Stimulated activated CD4-positive, alpha-beta T cell treated with anti-CD3 and anti-CD28 coated beads, Interleukin-1b, Interleukin-23, amount 100 ng/mL, for 48 hours (primary cell): ENCODE results near the gene SORCS2.

Source experiments
- DNase-seq: peaks from one replicate; pipeline ENCODE4 v3.0.0-alpha.2; 2020

SORCS2 gene

DNA sequence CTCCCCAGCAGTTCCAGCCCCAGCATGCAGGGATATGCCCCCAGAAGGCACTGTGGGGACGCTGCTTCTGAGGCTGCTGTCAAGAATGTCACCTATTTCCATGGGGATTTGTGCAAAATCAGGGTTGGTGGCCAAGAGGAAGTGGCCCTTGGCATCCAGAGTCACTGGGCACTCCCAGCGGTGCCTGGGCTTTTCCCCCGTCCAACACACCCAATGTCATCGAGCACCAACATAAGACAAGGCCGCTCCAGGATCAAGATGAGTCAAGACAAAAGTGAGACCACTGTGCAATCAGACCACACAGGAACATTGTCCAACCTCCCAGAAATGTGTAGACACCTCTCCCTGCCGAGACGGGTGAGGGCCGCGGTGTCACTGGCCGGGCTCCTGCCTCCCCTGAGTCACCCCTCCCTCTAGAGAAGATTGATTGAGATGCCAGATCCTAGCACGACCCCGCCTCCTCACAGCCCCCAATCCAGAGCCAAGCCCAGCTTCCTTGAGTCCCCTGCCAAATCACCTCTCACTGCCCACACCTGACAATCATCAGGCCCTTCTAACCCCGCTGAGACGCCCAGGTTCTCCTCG, 553.1 kb downstream of the SORCS2 start:
- DNase-seq = no peak

DNA sequence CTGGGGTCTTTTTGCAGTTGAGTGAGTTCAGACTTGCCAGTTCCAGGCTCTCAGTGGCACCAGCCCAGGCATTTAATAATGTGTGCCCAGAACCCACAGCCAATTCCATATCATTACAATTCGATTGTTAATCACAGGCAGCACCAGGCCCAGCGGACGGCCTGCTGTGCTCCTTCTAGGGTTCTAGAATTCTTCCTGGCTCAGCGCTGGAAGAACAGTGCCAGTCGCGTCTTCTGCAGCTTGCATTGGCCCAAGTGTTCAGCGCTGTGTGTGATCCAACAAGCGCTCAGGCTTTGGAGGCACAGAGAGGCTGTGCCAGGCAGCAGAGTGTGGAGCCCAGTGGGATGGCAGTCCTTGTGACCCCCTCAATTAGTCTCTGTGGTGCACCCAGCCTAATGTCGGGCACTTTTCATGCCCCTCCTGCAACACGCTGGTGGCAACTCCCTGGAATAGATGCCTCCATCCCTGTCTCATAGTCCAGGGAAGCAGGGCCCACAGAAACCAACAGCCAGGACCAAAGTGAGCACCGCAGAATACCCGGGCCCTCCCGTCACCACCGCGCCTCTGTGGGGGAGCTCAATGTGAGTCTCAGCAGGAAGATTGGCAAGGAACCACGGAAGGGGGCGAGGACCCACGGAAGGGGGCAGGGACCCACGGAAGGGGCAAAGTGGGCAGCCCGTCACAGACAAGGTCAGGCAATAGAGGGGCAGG, 554.2 kb downstream of the SORCS2 start:
- DNase-seq = no peak

DNA sequence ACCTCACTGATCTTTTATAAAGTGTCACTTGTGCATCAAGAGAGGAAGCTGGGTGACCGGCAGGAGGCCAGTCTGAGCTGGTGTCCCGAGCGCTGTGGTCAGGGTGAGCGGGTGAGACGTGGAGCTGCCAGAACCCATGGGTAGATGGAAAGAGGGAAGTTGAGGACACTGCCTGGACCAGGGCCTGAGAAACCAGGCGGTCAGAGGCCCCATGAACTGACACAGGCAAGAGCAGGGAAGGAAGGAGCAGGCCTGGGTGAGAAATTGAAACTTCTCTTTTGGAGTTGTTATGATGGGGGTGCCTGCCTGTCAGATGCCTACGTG, 554.7 kb downstream of the SORCS2 start:
- DNase-seq = no peak

DNA sequence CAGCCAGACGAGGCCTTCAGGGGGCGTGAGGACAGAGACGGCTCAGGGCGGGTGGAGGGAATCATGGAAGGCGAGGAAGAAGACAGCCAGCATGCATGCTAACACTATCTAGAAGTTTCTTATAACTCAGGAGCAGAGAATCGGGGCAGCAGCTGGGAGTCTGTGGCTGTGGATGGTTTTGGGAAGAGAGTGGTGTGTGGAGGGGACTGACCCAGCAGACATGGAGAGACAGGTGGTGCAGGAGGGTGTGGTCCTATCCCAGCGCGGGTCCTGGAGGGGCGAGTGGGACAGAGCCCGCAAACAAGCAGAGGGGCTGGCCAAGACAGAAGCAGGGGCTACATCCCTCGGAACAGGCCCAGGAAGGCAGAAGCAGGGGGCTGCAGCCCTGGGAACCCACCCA, 555.2 kb downstream of the SORCS2 start:
- DNase-seq = no peak

DNA sequence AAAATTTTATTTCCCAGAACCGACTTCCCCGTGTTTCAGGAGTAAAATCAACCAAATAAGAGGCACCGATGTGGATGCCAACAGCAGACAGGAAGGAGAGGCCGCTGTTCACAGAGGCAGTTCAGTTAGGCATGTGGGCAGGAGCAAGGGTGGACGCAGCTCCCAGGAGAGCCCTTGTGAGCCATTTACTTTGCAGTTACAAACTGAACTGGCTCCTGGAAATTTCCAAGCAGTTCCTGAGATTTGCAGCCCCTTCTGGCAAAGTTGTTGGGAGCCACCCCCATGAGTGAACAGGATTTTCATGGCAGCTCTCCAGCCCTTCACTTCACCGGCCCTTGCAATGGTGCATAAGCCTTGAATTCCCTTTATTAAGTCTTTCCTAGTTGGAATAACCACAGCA, 558.2 kb downstream of the SORCS2 start:
- no peak for DNase-seq

DNA sequence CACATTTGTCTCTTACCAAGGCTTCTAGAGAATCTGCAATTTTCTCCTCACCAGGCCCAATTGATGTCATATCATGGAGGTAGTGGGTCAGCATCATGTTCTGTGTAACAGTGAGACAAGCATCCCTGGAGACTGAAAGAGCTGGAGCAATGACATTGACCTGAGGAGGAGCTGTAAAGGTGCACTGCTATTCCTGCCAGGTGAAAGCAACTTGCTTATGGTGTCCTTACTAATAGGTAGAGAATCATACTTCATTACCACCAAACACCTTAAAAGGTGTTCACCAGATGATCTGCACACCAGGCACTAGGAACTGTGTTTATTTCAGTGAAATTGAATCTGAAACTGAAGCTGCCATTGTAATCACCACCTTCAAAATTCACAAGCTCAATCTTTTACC, 558.6 kb downstream of the SORCS2 start:
- no peak for DNase-seq

DNA sequence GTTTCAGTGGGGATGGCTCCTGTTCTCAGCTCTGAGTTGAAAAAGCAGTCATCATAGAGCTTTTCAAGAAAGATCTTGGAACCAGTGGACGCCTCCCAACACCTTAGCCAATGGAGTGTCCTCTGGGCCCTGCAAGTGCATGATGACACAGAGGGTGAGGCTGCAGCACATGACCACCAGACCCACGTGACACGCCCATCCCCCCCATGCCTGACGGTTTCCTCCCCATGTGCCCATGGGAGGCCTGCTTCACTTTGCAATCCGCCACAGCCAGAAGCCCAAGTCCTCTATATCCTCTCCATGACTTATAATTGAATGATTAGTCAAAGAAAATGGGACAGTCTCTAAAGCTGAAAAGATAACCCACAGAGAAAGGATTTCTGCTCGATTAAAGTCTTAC, 560.3 kb downstream of the SORCS2 start:
- no peak for DNase-seq

DNA sequence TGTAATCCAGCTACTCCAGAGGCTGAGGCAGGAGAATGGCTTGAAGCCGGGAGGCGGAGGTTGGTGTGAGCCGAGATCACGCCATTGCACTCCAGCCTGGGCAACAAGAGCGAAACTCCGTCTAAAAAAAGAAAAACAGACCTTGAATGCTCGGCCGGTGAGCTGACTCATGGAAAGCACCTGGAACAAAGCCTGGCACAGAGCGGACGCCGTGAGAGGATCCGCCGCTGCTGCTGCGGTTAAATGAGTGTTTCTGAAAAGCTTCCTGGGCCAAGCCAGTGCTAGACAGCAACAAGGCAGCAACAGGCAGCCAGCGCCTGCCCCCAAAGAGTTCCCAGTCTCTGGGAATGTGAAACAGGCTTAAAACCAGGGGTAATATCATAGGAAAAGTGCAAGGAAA, 560.9 kb downstream of the SORCS2 start:
- DNase-seq = no peak

DNA sequence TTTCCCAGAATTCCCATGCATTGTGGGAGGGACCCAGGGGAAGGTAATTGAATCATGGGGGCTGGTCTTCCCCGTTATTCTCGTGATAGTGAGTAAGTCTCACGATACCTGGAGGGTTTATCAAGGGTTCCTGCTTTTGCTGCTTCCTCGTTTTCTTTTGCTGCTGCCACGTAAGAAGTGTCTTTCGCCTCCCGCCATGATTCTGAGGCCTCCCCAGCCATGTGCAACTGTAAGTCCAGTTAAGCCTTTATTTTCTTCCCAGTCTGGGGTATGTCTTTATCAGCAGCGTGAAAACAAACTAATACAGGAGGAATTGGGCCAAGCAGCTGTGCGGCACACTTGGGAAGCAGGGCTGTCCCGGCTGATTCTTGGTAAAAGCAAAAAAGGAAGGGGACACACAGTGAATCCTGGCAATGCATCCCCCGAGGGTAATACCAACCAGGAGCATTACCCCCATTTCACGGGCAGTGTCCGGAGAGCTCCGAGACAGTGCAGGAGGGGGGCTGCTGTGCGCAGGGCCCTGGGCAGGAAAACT, 561.7 kb downstream of the SORCS2 start:
- no peak for DNase-seq

DNA sequence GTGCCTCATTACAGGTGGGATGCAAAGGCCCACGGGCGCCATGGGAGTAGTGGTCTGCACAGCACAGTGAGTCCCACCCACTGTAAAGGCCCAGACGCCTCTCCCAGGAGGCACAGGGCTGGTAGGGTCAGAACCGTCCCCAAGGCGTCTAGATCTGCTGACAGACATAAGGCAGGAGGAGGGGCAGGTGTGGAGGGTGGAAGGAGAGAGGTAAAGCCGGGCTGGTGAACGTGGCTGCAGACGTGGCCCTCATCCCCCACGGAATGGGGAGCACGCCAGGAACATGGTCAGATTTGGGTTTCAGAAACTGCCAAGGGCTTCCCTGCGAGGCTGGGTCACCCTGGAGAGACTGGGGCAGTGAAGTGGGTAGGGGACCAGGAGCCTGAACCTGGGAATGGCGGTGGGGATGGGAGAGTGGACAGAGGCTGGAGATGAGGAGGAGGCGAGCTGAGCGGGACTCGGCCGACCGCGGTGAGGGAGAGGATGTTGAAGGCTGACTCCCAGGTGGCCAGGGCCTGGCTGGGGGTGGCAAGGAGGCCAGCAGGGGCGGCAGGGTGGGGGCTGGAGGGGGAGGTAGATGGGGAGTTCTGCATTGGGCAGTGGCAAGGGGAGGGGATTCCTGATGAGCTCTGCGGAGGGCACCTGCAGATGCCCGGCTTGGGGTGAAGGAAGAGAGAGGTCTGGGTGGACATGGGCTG, 562.4 kb downstream of the SORCS2 start:
- no peak for DNase-seq

DNA sequence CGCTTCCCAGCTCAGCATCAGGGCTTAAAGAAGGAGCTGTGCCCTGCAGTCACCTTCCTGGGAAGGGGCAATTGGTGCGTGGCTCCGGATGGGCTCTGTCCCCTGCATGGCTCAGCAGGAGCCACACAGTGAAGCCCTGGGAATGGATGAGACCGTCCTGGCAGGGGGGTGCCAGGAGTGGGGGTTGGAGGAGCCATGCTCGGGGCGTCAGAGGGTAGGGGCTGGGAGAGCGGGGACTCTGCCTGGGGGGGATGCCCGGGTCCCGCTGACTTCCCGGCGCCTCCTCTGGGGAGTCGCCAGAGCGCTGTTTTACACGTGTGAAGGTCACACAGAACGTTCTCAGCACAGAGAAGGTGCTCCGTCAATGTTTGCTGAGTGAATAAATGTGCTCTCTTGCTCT, 563.2 kb downstream of the SORCS2 start:
- no peak for DNase-seq

DNA sequence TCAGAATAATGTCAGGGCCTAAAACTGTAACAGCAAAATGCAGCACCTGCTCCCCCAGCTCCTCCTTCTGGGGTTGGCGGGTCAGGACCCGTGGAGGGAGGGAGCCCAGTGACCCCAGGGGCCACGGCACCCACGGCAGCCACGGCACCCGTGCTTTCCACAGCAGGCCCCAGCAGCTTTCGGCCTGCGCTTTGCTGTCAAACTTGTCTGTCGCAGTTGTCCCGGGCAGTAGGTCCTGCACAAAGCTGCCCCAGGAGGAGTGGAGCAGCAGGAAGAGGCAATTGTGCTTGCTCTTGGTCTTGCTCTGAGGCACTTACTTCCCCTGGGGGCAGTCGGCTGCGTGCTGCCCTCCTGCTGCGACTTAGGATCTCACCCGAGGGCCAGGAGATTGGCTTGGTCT, 563.7 kb downstream of the SORCS2 start:
- DNase-seq = no peak

DNA sequence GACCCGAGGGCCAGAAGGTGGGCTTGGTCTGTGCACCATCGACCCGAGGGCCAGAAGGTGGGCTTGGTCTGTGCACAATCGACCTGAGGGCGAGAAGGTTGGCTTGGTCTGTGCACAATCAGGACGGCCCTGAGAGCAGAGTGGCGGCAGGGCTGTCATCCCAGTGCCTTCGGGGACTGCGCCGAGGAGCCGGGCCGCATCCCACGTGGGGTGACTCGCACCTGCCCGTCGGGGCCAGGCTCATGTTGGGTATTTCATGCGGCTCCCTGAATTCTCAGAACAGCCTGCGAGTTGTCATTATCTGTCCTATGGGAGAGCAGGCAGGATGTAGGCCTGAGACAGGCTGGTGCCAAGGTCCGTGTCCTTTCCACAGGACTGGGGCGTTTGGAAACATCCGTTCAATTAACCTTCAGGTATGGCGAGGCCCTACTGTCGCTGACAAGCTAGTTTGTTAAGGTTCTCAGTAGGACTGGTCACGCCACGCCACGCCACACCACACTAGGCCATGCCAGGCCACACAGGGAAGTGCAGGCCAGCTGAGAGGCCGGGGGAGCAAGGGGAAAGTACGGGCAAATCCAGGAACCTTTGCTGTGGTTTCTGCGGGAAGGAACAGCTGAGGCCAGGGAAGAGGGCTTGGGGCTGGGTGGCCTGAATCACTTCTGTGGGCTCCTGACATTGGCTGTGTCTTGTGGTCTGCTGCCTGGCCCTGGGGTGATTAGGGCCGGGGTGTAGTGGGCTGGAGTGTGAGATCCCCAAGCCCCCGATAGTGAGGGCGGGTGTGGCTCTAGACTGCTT, 564.4 kb downstream of the SORCS2 start:
- no peak for DNase-seq

DNA sequence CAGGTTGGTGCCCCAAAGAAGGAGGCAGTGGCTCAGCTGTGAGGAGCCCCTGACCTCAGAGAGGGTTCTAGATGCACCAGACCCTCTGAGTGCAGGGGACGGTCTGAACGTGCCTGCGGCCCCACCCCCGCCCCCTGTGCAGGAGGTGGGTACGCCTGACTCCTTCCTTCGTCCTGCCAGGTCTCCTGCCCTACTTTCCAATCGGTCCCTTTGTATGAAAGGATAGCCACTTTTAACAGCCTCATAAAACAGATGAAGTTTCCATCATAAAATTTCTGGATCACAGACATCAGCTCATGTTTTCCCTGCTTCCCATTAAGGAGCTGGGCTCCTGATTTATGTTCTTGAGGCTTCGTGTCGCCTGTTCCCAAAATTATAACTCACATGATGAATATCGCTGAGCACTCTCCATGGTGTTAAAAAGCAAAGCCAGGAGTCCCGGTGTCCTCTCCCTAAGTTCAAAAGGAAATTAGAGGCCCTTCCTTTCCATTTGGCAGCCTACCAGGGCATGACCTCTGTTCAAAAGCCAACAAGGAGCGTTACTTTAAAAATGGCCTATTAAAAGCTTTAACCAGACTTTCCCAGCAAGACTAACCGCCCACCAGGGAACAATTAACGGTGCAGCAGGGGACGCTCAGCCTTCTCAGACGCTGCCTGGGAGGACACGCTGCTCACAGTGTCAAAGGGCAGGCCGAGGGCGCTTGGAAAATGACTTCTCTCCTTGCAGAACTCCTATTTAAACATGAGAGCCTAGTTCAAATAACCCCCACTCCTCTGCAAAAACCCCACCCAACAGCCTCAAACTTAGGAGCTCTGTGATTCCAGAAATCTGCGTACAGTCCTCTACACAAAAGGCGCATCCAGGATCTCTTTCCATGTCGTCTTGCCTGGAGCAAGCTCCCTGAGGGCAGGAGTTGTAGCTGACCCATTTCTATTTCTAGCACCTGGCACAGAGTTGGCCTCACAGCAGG, 565.4 kb downstream of the SORCS2 start:
- no peak for DNase-seq

DNA sequence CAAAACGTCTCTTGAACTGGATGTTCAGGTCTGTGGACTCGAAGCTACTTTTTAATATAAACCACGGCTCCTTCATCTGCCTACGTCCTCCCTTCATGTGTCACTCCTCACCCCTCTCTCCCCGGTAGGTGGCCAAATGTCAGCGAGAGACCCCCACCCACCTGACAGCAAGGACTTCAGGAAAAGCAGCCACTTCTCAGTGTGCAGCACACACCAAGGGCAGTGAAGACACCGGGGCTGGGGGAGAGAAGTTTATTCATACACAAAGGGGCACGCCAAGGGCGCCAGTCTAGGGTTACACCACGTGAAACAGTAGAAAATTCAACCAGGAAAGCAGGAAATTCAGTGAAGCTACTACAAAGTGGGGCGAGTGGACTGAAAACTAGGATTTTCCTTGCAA, 566.1 kb downstream of the SORCS2 start:
- DNase-seq = no peak

DNA sequence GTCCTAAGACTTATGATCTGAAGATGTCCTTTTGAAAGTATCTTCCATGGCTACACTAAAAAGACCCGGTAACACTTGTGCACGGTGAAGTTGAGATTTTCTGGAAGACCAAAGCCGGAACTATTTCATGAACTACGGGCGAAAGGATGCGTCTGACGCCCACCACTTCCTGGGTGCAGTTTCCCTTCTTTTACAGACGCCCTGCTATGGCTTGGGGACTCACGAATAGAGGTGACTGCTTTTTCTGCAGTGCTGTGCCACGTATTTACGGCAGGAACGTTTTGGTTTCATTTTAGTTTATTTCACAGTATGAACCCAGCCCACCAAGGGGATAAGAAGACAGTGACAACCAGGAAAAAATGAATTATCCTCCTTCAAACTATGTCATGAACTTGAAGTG, 566.9 kb downstream of the SORCS2 start:
- DNase-seq = peak; percentile 75

DNA sequence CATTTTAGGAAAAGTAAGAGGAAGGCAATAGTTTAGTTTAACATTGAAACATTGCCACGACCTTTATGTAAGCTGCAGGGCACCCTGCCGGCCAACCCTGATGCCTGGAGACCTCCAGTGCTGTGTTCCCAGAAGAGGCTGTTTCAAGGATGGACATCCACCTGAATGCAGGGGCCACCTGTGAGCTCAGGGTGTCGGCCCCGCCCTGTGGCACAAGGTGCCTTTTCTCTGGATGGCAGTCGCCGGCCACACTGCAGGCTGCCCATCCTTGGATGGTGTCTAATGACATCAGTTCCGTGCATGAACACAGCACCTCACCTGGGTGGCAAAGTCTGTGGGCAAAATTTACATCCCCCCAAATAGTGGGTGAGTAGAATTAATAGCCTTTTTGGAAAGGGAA, 567.3 kb downstream of the SORCS2 start:
- DNase-seq = no peak

DNA sequence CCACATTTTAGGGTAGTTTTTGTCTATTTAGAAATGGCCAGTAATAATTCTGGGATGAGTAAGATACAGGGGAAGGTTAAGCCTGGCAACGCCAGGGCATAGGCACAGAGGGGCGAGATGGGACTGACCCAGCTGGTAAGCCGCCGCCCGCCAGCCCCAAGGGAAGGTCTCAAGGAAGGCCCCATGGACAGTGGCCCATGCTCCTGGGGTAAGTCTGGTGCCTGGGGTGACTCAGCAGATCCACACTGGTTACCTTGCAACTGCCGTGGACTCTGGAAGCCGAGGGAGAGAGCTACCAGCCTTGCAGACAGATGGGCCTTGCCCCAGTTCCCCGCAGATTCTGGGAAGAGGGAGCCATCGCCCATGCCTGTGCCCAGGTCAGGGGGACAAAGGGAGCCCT, 567.9 kb downstream of the SORCS2 start:
- no peak for DNase-seq

DNA sequence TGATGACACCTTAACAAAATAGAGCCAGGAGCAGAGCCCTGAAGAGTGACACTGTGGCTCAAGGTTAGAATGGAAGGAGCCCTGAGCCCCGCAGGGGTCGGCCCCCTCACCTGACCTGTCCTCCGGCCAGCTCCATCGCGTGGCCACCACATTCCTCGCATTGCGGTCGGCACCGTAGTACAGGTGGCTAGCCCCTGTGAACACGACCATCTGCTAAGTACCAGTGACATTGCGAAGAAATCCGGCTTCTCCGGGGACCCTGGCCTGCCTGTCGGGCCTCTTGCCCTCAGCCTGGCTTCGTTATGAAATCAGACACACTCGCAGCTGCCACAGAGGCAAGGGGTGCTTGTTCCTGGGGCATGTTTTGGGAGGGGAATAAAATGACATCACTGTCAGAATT, 568.4 kb downstream of the SORCS2 start:
- DNase-seq = no peak

DNA sequence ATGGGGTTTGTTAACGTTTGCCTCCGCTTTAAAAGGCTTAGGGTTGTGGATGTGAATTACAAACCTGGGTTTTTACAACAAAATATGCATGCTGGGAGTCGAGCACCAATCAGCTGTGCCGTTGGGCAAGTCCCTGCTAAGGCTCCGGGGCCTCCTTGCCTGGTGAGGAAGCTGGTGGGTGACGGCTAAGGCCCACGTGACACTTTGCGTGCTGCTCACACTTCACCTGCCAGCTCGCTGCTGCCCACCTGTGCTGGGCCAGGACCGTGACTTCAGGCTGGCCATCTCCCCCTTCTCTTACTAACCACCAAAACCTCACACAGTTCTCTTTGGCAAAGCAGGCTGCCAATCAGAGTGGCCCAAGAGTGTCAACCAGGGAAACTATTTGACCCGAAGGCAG, 569.0 kb downstream of the SORCS2 start:
- no peak for DNase-seq

DNA sequence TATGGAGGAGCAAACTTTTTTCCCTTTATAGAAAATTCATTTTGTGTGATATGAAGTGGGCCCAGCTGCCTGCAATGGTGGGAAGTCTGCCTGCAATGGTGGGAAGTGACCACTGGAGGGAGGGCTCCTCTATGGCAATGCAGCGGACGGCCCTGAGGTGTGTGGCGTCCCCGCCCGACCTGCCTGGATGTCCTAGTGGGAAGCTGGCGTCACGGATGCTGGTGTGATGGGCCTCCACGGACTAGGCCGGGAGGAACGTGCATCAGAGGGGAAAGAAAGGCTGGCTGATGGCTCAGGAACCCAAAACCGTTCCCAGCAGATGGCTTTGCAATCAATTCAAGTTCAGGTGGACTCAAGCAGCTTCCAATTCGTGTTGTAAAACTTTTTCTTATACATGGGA, 569.4 kb downstream of the SORCS2 start:
- DNase-seq = peak; percentile 56

DNA sequence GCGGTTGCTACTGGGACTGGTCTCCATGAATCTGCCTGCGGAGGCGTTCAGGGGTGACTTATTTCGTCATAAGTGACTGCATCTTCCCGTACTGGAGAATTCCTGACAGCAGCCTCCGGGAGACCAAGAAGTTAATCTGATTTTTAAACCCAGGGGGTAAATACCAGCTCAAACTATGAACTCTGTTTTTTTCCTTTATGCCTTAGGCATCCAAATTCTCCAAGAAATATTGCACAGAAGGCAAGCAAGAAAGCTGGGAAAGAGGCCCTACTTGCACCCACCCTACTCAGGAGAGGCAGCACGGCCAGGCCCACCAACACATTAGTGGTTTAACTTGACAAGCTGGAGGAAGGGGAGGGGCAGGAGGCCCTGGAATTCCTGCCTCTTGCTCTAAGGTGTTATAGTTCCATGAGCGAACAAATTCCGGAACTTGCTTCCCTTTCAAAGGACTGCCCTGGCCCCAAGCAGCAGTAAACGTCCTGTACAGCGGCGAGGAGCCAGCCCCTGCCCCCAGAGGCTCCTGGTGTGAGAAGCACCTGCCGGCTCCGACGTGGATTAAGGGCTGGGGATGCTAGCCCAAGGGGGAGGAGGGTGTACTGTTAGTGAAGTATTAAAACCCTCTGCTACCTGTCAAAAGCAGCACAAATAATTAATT, 570.2 kb downstream of the SORCS2 start:
- no peak for DNase-seq
